Brain microvascular endothelial cell (primary cell): Measurements from ENCODE around the gene CILP2.

ENCODE experiments used
- DNase-seq: peaks from one replicate; pipeline ENCODE4 v3.0.0-alpha.2; 2020
- H3K27ac ChIP-seq: fragments of 250-450 bp; sonication (Bioruptor Pico); 2 replicates; pipeline ENCODE4 v1.5.1; 2020; ENCODE audit warnings: mild to moderate bottlenecking, moderate library complexity
- H3K27me3 ChIP-seq: fragments of 250-450 bp; sonication (Bioruptor Pico); replicated peaks from 2 replicates; pipeline ENCODE4 v1.5.1; 2020; ENCODE audit warnings: mild to moderate bottlenecking
- H3K36me3 ChIP-seq: fragments of 250-450 bp; sonication (Bioruptor Pico); replicated peaks from 2 replicates; pipeline ENCODE4 v1.5.1; 2020; ENCODE audit warnings: mild to moderate bottlenecking
- H3K4me3 ChIP-seq: 2 replicates; pipeline ENCODE4 v1.5.1; 2011; ENCODE audit warnings: low read depth, mild to moderate bottlenecking, control low read depth, low read length, moderate library complexity
- CTCF ChIP-seq: IDR thresholded peaks from 2 replicates; pipeline ENCODE4 v1.5.1; 2011; ENCODE audit warnings: low read depth, mild to moderate bottlenecking, moderate library complexity, low read length, control low read depth, inconsistent platforms; ENCODE audit errors: missing control alignments
- in situ Hi-C: cut with HindIII; loops from 2 replicates; pipeline ENCODE4 v1.10.0; 2017; ENCODE audit warnings: low sequenced_read_pairs, low pct_ligation_motif_present

Gene CILP2

GRCh38 chr19:19514215-19514657, 23.8 kb upstream of the CILP2 start:
- peak; percentile 14 for DNase-seq
- H3K27me3 ChIP-seq = no peaks in the 10 kb centered on the region
- H3K36me3 ChIP-seq = no peaks in the 10 kb centered on the region
- in situ Hi-C loops = no loop called here
- H3K27ac ChIP-seq = no peak overlapping the region
- TF ChIP-seq CTCF = no peak
- H3K4me3 ChIP-seq = no peak overlapping the region

- DNase-seq = no peak
- in situ Hi-C loops = no loop called here
- TF ChIP-seq CTCF = no peak
- Histone ChIP-seq H3K27ac (peak within 1 kb of the TSS; percentile 59), H3K4me3 (peak within 1 kb of the TSS; percentile 87), H3K36me3 (no peaks in the 10 kb centered on the region), H3K27me3 (no peaks in the 10 kb centered on the region)
Measured at GRCh38 chr19:19514881-19515641, 23.0 kb upstream of the CILP2 start, which contains the start of gene TSSK6. Gene TSSK6, minus strand, starts transcription at chr19:19515548. Its CDS starts 121 bp downstream, at chr19:19515427.

GRCh38 chr19:19515642-19516519, 22.2 kb upstream of the CILP2 start, which contains the start of gene NDUFA13:
Gene NDUFA13, plus strand, starts transcription at chr19:19516225. Its CDS starts 14 bp downstream, at chr19:19516239.
- Histone ChIP-seq H3K4me3 (peak within 1 kb of the TSS; percentile 87), H3K27ac (peak within 1 kb of the TSS; percentile 59), H3K36me3 (peaks cover 2% of the 10 kb centered on the region), H3K27me3 (no peaks in the 10 kb centered on the region)
- peak; percentile 91 for DNase-seq
- in situ Hi-C loops = no loop called here
- peak; percentile 38 for TF ChIP-seq CTCF

- in situ Hi-C loops = no loop called here
- no peak overlapping the region for H3K27ac ChIP-seq
- no peak for TF ChIP-seq CTCF
- no peak for DNase-seq
- no peak overlapping the region for H3K4me3 ChIP-seq
- H3K27me3 ChIP-seq = no peaks in the 10 kb centered on the region
- peaks cover 3% of the 10 kb centered on the region for H3K36me3 ChIP-seq
Measured at GRCh38 chr19:19517235-19517619, 20.8 kb upstream of the CILP2 start.

- no peak for TF ChIP-seq CTCF
- no peaks in the 10 kb centered on the region for H3K27me3 ChIP-seq
- in situ Hi-C loops = no loop called here
- DNase-seq = no peak
- H3K27ac ChIP-seq = no peak overlapping the region
- peaks cover 3% of the 10 kb centered on the region for H3K36me3 ChIP-seq
- H3K4me3 ChIP-seq = no peak overlapping the region
Measured at GRCh38 chr19:19520989-19521388, 17.1 kb upstream of the CILP2 start.
